ENCODE data around the gene PCDH9. TPM values are rescaled to one million over a fixed set of nuclear protein-coding genes. Genes with fewer than 3 reads are reported as not detected.
A peak's percentile ranks its signal among the peaks of the same experiment; 100 is the strongest.

Gene PCDH9
- total and polyA plus RNA-seq, 10 of the 15 experiments (the other 5 are each of a cell fraction or from before 2014, with no cell fraction given): 0.02 to 2.3 (median 0.05) TPM; not detected in 1

GRCh38 chr13:66660468-66660813 is 569.7 kb downstream of the PCDH9 start:
- ChIA-PET SMC1A (ENCODE audit: uncharacterized antibody, unreplicated experiment) (interaction anchor here (0.7 to 1.2 kb wide), 6 partner anchors 9 to 89 kb away, joined by 3 to 4 read pairs (median 4); no protein-coding TSS in a partner anchor), RAD21 (ENCODE audit: unreplicated experiment) (interaction anchor here (1.2 kb wide), 1 partner anchor 42 kb away, joined by 7 read pairs; no protein-coding TSS in a partner anchor), POLR2A (no interaction called here), CTCF (interaction anchor here (1.3 kb wide), 1 partner anchor 42 kb away, joined by 8 read pairs; no protein-coding TSS in a partner anchor)
- Histone ChIP-seq H3K79me2 (ENCODE audit: control insufficient read depth, insufficient read depth, low read length) (no peaks in the 10 kb centered on the region), H3K9ac (ENCODE audit: control insufficient read depth, insufficient read depth, low read length) (no peak overlapping the region), H4K20me1 (ENCODE audit: control insufficient read depth, insufficient read depth) (no peaks in the 10 kb centered on the region), H3K27ac (ENCODE audit: control insufficient read depth, insufficient read depth) (no peak overlapping the region), H2AFZ (ENCODE audit: control insufficient read depth, low read depth, low read length) (no peak overlapping the region), H3K4me1 (ENCODE audit: control insufficient read depth, insufficient read depth, low read length) (no peaks in the 10 kb centered on the region), H3K27me3 (replicated peaks in 1 of 2; ENCODE audit: control insufficient read depth in 2 of 2, insufficient read depth in 2 of 2, low read length in 1 of 2) (no peaks in the 10 kb centered on the region), H3K4me2 (ENCODE audit: control insufficient read depth, insufficient read depth) (no peak overlapping the region), H3K4me3 (no peak overlapping the region), H3K36me3 (ENCODE audit: control insufficient read depth in 2 of 2, insufficient read depth in 2 of 2, low read length in 1 of 2) (no peaks in the 10 kb centered on the region), H3K9me3 (replicated peaks; ENCODE audit: control insufficient read depth, insufficient read depth, low read length) (no peaks in the 10 kb centered on the region)
- in situ Hi-C loops (cut with MboI) (no loop called here), intact Hi-C loops (cut with micrococcal nuclease; ENCODE audit: unreplicated experiment) (no loop called here)
- TF ChIP-seq POU2F2 (IDR thresholded peaks at IDR 0.05; ENCODE audit: borderline replicate concordance, low read depth, low read length) (no peak), KDM1A (IDR thresholded peaks at IDR 0.05; ENCODE audit: borderline replicate concordance) (no peak)
- no TSS peak for BruUV-seq (replicated peaks)
- ATAC-seq (no peak), DNase-seq (ENCODE audit: low read depth, low spot score) (no peak), FAIRE-seq (no peak)

GRCh38 chr13:66659701-66660467 is 570.3 kb downstream of the PCDH9 start:
- Histone ChIP-seq H3K27ac (ENCODE audit: control insufficient read depth, insufficient read depth) (no peak overlapping the region), H3K4me1 (ENCODE audit: control insufficient read depth, insufficient read depth, low read length) (no peaks in the 10 kb centered on the region), H4K20me1 (ENCODE audit: control insufficient read depth, insufficient read depth) (no peaks in the 10 kb centered on the region), H3K4me2 (ENCODE audit: control insufficient read depth, insufficient read depth) (no peak overlapping the region), H3K9me3 (replicated peaks; ENCODE audit: control insufficient read depth, insufficient read depth, low read length) (no peaks in the 10 kb centered on the region), H3K79me2 (ENCODE audit: control insufficient read depth, insufficient read depth, low read length) (no peaks in the 10 kb centered on the region), H2AFZ (ENCODE audit: control insufficient read depth, low read depth, low read length) (no peak overlapping the region), H3K9ac (ENCODE audit: control insufficient read depth, insufficient read depth, low read length) (no peak overlapping the region), H3K27me3 (replicated peaks in 1 of 2; ENCODE audit: control insufficient read depth in 2 of 2, insufficient read depth in 2 of 2, low read length in 1 of 2) (no peaks in the 10 kb centered on the region), H3K36me3 (ENCODE audit: control insufficient read depth in 2 of 2, insufficient read depth in 2 of 2, low read length in 1 of 2) (no peaks in the 10 kb centered on the region), H3K4me3 (no peak overlapping the region)
- intact Hi-C loops (cut with micrococcal nuclease; ENCODE audit: unreplicated experiment): no loop called here
- FAIRE-seq: no peak
- in situ Hi-C loops (cut with MboI): no loop called here
- ATAC-seq: peak; percentile 94
- no TSS peak for BruUV-seq (replicated peaks)
- DNase-seq (ENCODE audit: low read depth, low spot score): no peak
- ChIA-PET RAD21 (ENCODE audit: unreplicated experiment) (interaction anchor here (0.9 to 1.2 kb wide), 2 partner anchors 16 to 41 kb away, joined by 7 read pairs; no protein-coding TSS in a partner anchor), SMC1A (ENCODE audit: uncharacterized antibody, unreplicated experiment) (interaction anchor here (0.7 to 1.2 kb wide), 8 partner anchors 10 to 733 kb away, joined by 3 to 5 read pairs (median 4); no protein-coding TSS in a partner anchor), CTCF (interaction anchor here (0.6 to 1.3 kb wide), 4 partner anchors 24 to 359 kb away, joined by 3 to 8 read pairs (median 4); no protein-coding TSS in a partner anchor), POLR2A (no interaction called here)
- under 1% methylated on average over 7 of the region's 7 CpGs for WGBS (ENCODE audit: insufficient coverage, insufficient replicate concordance, low lambda C conversion rate, missing lambda C conversion rate)
- TF ChIP-seq PKNOX1 (IDR thresholded peaks at IDR 0.05) (no peak), CREB1 (IDR thresholded peaks at IDR 0.05; ENCODE audit: low read depth) (no peak), RFX5 (IDR thresholded peaks at IDR 0.05; ENCODE audit: low read depth, low read length) (0 out of 2 replicates have a peak, but pooled peaks have one; percentile 66), STAT3 (IDR thresholded peaks at IDR 0.05; ENCODE audit: low read depth, low read length) (peak; percentile 53; the same call in 1 of the 2 replicates), SUZ12 (IDR thresholded peaks at IDR 0.05; ENCODE audit: unreplicated experiment) (no peak), RAD21 (IDR thresholded peaks at IDR 0.05; ENCODE audit: insufficient read depth, low read depth, low read length) (no peak), ZBTB11 (CRISPR knock-in tag; IDR thresholded peaks at IDR 0.05) (no peak), ATF7 (IDR thresholded peaks at IDR 0.05; ENCODE audit: low read depth) (peak; percentile 50; the same call in 1 of the 2 replicates), IKZF2 (IDR thresholded peaks at IDR 0.05) (no peak), CBFB (IDR thresholded peaks at IDR 0.05; ENCODE audit: low read depth) (no peak), SPI1 (IDR thresholded peaks at IDR 0.05; ENCODE audit: borderline replicate concordance, insufficient read depth, low read depth, low read length) (no peak), KDM1A (IDR thresholded peaks at IDR 0.05; ENCODE audit: borderline replicate concordance) (no peak)
